MM.1S (cell line): Measurements from ENCODE around the gene KRTAP10-3.

Experiments used
- DNase-seq: peaks from one replicate; pipeline ENCODE4 v3.0.0-alpha.2; 2015
- H2AFZ ChIP-seq: fragments of 300-600 bp; sonication (generic); 2 replicates; pipeline ENCODE4 v1.6.0; 2016; ENCODE audit warnings: antibody characterized with exemption, low read length
- H3F3A ChIP-seq: fragments of 300-600 bp; sonication (generic); 2 replicates; pipeline ENCODE4 v1.6.1; 2016; ENCODE audit warnings: mild to moderate bottlenecking, antibody characterized with exemption, low read length, moderate library complexity, mixed read lengths; ENCODE audit not compliant: insufficient read depth
- H3K27ac ChIP-seq: fragments of 300-600 bp; sonication (generic); 2 replicates; pipeline ENCODE4 v1.5.1; 2016; ENCODE audit warnings: mild to moderate bottlenecking, low read length
- H3K27me3 ChIP-seq: fragments of 300-600 bp; sonication (generic); replicated peaks from 2 replicates; pipeline ENCODE4 v1.6.0; 2016; ENCODE audit warnings: low read length; ENCODE audit not compliant: insufficient read depth
- H3K36me3 ChIP-seq: fragments of 300-600 bp; sonication (generic); replicated peaks from 2 replicates; pipeline ENCODE4 v1.6.1; 2016; ENCODE audit warnings: mild to moderate bottlenecking, low read length, mixed read lengths; ENCODE audit not compliant: insufficient read depth
- H3K4me1 ChIP-seq: fragments of 300-600 bp; sonication (generic); 2 replicates; pipeline ENCODE4 v1.6.1; 2016; ENCODE audit warnings: low read length, mixed read lengths
- H3K4me2 ChIP-seq: fragments of 300-600 bp; sonication (generic); 2 replicates; pipeline ENCODE4 v1.6.0; 2016; ENCODE audit warnings: low read depth, low read length
- H3K4me3 ChIP-seq: fragments of 300-600 bp; sonication (generic); 2 replicates; pipeline ENCODE4 v1.5.1; 2016; ENCODE audit warnings: low read length, mixed read lengths
- H3K79me2 ChIP-seq: fragments of 300-600 bp; sonication (generic); 2 replicates; pipeline ENCODE4 v1.6.1; 2016; ENCODE audit warnings: mixed run types, low read length, mixed read lengths
- H3K9ac ChIP-seq: fragments of 300-600 bp; sonication (generic); 2 replicates; pipeline ENCODE4 v1.6.1; 2016; ENCODE audit warnings: low read length, mixed read lengths
- H3K9me2 ChIP-seq: fragments of 300-600 bp; sonication (generic); replicated peaks from 2 replicates; pipeline ENCODE4 v1.6.1; 2016; ENCODE audit warnings: mild to moderate bottlenecking, low read length, mixed read lengths; ENCODE audit not compliant: insufficient read depth
- H3K9me3 ChIP-seq: fragments of 300-600 bp; sonication (generic); replicated peaks from 2 replicates; pipeline ENCODE4 v1.6.1; 2016; ENCODE audit warnings: mild to moderate bottlenecking, low read length, mixed read lengths; ENCODE audit not compliant: insufficient read depth
- H4K20me1 ChIP-seq: fragments of 300-600 bp; sonication (generic); 2 replicates; pipeline ENCODE4 v1.6.1; 2016; ENCODE audit warnings: mild to moderate bottlenecking, low read length, moderate library complexity, mixed read lengths; ENCODE audit not compliant: insufficient read depth
- EZH2 ChIP-seq: fragments of 300-600 bp; sonication (generic); optimal IDR thresholded peaks from 2 replicates; pipeline ENCODE3; 2017; ENCODE audit warnings: low read depth, mild to moderate bottlenecking, antibody characterized with exemption, low read length, mixed read lengths
- EZH2phosphoT487 ChIP-seq: fragments of 300-600 bp; sonication (generic); IDR thresholded peaks from 2 replicates; pipeline ENCODE4 v1.6.1; 2018; ENCODE audit warnings: antibody characterized with exemption, low read length
- TF ChIP-seq, protein P1 (sequence below): fragments of 300-600 bp; sonication (generic); IDR thresholded peaks from 2 replicates; pipeline ENCODE4 v1.5.1; 2016; ENCODE audit warnings: antibody characterized with exemption, low read length, mixed read lengths

Gene KRTAP10-3

GRCh38 chr21:44509539-44509938 lies 49.1 kb downstream of the KRTAP10-3 start:
- Histone ChIP-seq H3K4me2 (no peak overlapping the region), H3F3A (no peaks in the 10 kb centered on the region), H2AFZ (no peak overlapping the region), H3K79me2 (no peaks in the 10 kb centered on the region), H3K36me3 (no peaks in the 10 kb centered on the region), H3K27ac (no peak overlapping the region), H3K9me3 (no peaks in the 10 kb centered on the region), H3K9ac (no peak overlapping the region), H4K20me1 (no peaks in the 10 kb centered on the region), H3K9me2 (no peaks in the 10 kb centered on the region), H3K27me3 (peaks cover 95% of the 10 kb centered on the region), H3K4me3 (no peak overlapping the region), H3K4me1 (no peaks in the 10 kb centered on the region; the same call in 1 of the 2 replicates)
- peak; percentile 47 for DNase-seq
- TF ChIP-seq, protein P1, sequence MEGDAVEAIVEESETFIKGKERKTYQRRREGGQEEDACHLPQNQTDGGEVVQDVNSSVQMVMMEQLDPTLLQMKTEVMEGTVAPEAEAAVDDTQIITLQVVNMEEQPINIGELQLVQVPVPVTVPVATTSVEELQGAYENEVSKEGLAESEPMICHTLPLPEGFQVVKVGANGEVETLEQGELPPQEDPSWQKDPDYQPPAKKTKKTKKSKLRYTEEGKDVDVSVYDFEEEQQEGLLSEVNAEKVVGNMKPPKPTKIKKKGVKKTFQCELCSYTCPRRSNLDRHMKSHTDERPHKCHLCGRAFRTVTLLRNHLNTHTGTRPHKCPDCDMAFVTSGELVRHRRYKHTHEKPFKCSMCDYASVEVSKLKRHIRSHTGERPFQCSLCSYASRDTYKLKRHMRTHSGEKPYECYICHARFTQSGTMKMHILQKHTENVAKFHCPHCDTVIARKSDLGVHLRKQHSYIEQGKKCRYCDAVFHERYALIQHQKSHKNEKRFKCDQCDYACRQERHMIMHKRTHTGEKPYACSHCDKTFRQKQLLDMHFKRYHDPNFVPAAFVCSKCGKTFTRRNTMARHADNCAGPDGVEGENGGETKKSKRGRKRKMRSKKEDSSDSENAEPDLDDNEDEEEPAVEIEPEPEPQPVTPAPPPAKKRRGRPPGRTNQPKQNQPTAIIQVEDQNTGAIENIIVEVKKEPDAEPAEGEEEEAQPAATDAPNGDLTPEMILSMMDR, result peak; percentile 61
- TF ChIP-seq EZH2, result no peak

- TF ChIP-seq, protein P1, result no peak
- TF ChIP-seq EZH2phosphoT487 (no peak), EZH2 (no peak)
- Histone ChIP-seq H3K36me3 (no peaks in the 10 kb centered on the region), H3K27ac (no peak overlapping the region), H3F3A (no peaks in the 10 kb centered on the region), H2AFZ (no peak overlapping the region), H3K9ac (no peak overlapping the region), H3K4me2 (no peak overlapping the region), H3K4me1 (no peaks in the 10 kb centered on the region; the same call in 1 of the 2 replicates), H3K79me2 (no peaks in the 10 kb centered on the region), H3K9me2 (no peaks in the 10 kb centered on the region), H3K9me3 (no peaks in the 10 kb centered on the region), H3K4me3 (no peak overlapping the region), H4K20me1 (no peaks in the 10 kb centered on the region), H3K27me3 (peaks cover 95% of the 10 kb centered on the region)
- DNase-seq, result no peak
These were observed 49.7 kb downstream of the KRTAP10-3 start for GRCh38 chr21:44508711-44509445.

GRCh38 chr21:44508426-44508710 lies 50.2 kb downstream of the KRTAP10-3 start:
- Histone ChIP-seq H3K27ac (no peak overlapping the region), H4K20me1 (no peaks in the 10 kb centered on the region), H3K79me2 (no peaks in the 10 kb centered on the region), H3K36me3 (no peaks in the 10 kb centered on the region), H3K9me3 (no peaks in the 10 kb centered on the region), H3F3A (no peaks in the 10 kb centered on the region), H3K4me3 (no peak overlapping the region), H2AFZ (no peak overlapping the region), H3K4me1 (no peaks in the 10 kb centered on the region; the same call in 1 of the 2 replicates), H3K9ac (no peak overlapping the region), H3K9me2 (no peaks in the 10 kb centered on the region), H3K27me3 (peaks cover 95% of the 10 kb centered on the region), H3K4me2 (no peak overlapping the region)
- TF ChIP-seq, protein P1, result no peak
- TF ChIP-seq EZH2 (peak; percentile 41), EZH2phosphoT487 (no peak)
- no peak for DNase-seq
